Transverse colon (tissue), 4 donors: ENCODE measurements around the gene SWAP70. TPM values are rescaled to one million over a fixed set of nuclear protein-coding genes. Genes with fewer than 3 reads are reported as not detected.

ENCODE experiments used
- DNase-seq: peaks from one replicate; pipeline ENCODE4 v3.0.0-alpha.2; 2019
- H3K27ac ChIP-seq, 4 donors: fragments of 200-600 bp; sonication (generic); 2 replicates each; pipeline ENCODE4 v1.5.1; 2016 to 2018; ENCODE audit warnings: inconsistent platforms in 4 of 4
- H3K27me3 ChIP-seq: fragments of 200-600 bp; sonication (generic); 2 replicates; pipeline ENCODE4 v1.5.1; 2017; ENCODE audit warnings: inconsistent platforms
- H3K36me3 ChIP-seq, 4 donors: fragments of 200-600 bp; sonication (generic); 2 replicates each; pipeline ENCODE4 v1.5.1; 2017 to 2019; ENCODE audit warnings: inconsistent platforms in 4 of 4
- H3K4me1 ChIP-seq, 4 donors: fragments of 200-600 bp; sonication (generic); 2 replicates each; pipeline ENCODE4 v1.5.1; 2017 to 2020; ENCODE audit warnings: inconsistent platforms in 4 of 4
- H3K4me3 ChIP-seq, 4 donors: fragments of 200-600 bp; sonication (generic); 1 replicate in 1 of 4; 2 replicates in 3 of 4; pipeline versions ENCODE4 v1.5.1 to v1.6.1; 2017 to 2019; ENCODE audit warnings: inconsistent platforms in 4 of 4
- H3K9me3 ChIP-seq, 2 donors: fragments of 200-600 bp; sonication (generic); 2 replicates each; pipeline ENCODE4 v1.5.1; 2017 to 2019; ENCODE audit warnings: inconsistent platforms in 2 of 2
- CTCF ChIP-seq, 5 experiments: fragments of 200-600 bp in 3 of 5; fragments of 450-650 bp in 2 of 5; sonication (generic) in 3 of 5; IDR thresholded peaks; 1 replicate in 2 of 5; 2 replicates in 3 of 5; pipeline ENCODE4 v1.5.1; 2016 to 2017; ENCODE audit warnings: antibody characterized with exemption in 5 of 5, inconsistent platforms in 3 of 5, mild to moderate bottlenecking in 2 of 5, moderate library complexity in 1 of 5
- EP300 ChIP-seq: sonication (generic); formaldehyde crosslinking; IDR thresholded peaks from one replicate; pipeline ENCODE4 v1.6.1; 2017; ENCODE audit warnings: antibody characterized with exemption, low read depth
- POLR2A ChIP-seq: fragments of 450-650 bp; IDR thresholded peaks from one replicate; pipeline ENCODE4 v1.6.1; 2016; ENCODE audit warnings: antibody characterized with exemption, mild to moderate bottlenecking, moderate library complexity
- POLR2AphosphoS5 ChIP-seq, 3 donors: sonication (generic); formaldehyde crosslinking; IDR thresholded peaks; one replicate each; pipeline ENCODE4 v1.6.1; 2016; ENCODE audit warnings: antibody characterized with exemption in 3 of 3
- WGBS, 2 donors: methylation state at CpG; one replicate each; pipeline ENCODE4 v1.1.5; 2018; ENCODE audit warnings: low coverage in 1 of 2; 5-methylcytosine and 5-hydroxymethylcytosine counted together
- in situ Hi-C, 4 donors: fragments of 200-750 bp; cut with MboI; loops; one replicate each; pipeline versions ENCODE4 v1.15.0 to v1.15.1; 2017; ENCODE audit warnings: low sequenced_read_pairs in 3 of 4, low pct_ligation_motif_present in 1 of 4, low pct_unique_long_range_greater_than_20kb in 1 of 4
- intact Hi-C: fragments of 100-400 bp; cut with DNase I; formaldehyde crosslinking; loops from one replicate; pipeline ENCODE4 v1.15.1; 2023; ENCODE audit warnings: low total_unique reads
- total RNA-seq, 4 donors: library from RNA; depleted of rRNA; stranded (reverse); fragments of >200 nt; gene quantifications; one replicate each; pipeline ENCODE4 v1.1.0, GENCODE V29; 2016

The SWAP70 gene
- total RNA-seq, 4 donors from 2014 or later: 18.8 to 52.5 (median 29.1) TPM

- no peak for TF ChIP-seq CTCF (IDR thresholded peaks at IDR 0.05)
- TF ChIP-seq POLR2A: no peak
- no peak for TF ChIP-seq POLR2AphosphoS5 (IDR thresholded peaks at IDR 0.05)
- TF ChIP-seq EP300: no peak
- Histone ChIP-seq H3K4me1 (peaks cover 0 to 11% (median 8%) of the 10 kb centered on the region in 4 donors), H3K4me3 (no peak overlapping the region), H3K27ac (no peak overlapping the region), H3K27me3 (no peaks in the 10 kb centered on the region), H3K36me3 (peaks cover 0 to 22% (median 4%) of the 10 kb centered on the region in 4 donors), H3K9me3 (no peaks in the 10 kb centered on the region)
- DNase-seq: no peak
- WGBS, 2 donors: 80 to 83% methylated on average over 1 of the region's 1 CpG
- intact Hi-C loops (no loop called here), in situ Hi-C loops (no loop called here)
Measured at GRCh38 chr11:9731256-9731655, 67.4 kb downstream of the SWAP70 start.

GRCh38 chr11:9732453-9732852, 68.6 kb downstream of the SWAP70 start:
- in situ Hi-C loops (no loop called here), intact Hi-C loops (no loop called here)
- no peak overlapping the region for H3K4me3 ChIP-seq
- H3K4me1 ChIP-seq: no peaks in the 10 kb centered on the region
- peaks cover 0 to 26% (median 4%) of the 10 kb centered on the region in 4 donors for H3K36me3 ChIP-seq
- WGBS, 2 donors: 80 to 91% methylated on average over 2 to 11 of the region's 11 CpGs
- no peak overlapping the region for H3K27ac ChIP-seq
- no peaks in the 10 kb centered on the region for H3K27me3 ChIP-seq
- TF ChIP-seq EP300: no peak
- no peak for TF ChIP-seq POLR2AphosphoS5 (IDR thresholded peaks at IDR 0.05)
- TF ChIP-seq CTCF (IDR thresholded peaks at IDR 0.05): no peak
- TF ChIP-seq POLR2A: no peak
- no peak for DNase-seq
- no peaks in the 10 kb centered on the region for H3K9me3 ChIP-seq

GRCh38 chr11:9733212-9733611, 69.3 kb downstream of the SWAP70 start:
- H3K9me3 ChIP-seq: no peaks in the 10 kb centered on the region
- no peak for TF ChIP-seq POLR2AphosphoS5 (IDR thresholded peaks at IDR 0.05)
- TF ChIP-seq EP300: no peak
- TF ChIP-seq CTCF (IDR thresholded peaks at IDR 0.05): no peak
- no peak for TF ChIP-seq POLR2A
- H3K36me3 ChIP-seq: peaks cover 0 to 23% (median 5%) of the 10 kb centered on the region in 4 donors
- no peak overlapping the region for H3K4me3 ChIP-seq
- in situ Hi-C loops: no loop called here
- WGBS, 2 donors: 89 to 94% methylated on average over 3 of the region's 3 CpGs
- intact Hi-C loops: no loop called here
- no peak for DNase-seq
- H3K4me1 ChIP-seq: no peaks in the 10 kb centered on the region
- no peak overlapping the region for H3K27ac ChIP-seq
- no peaks in the 10 kb centered on the region for H3K27me3 ChIP-seq

- peaks cover 0 to 13% (median 1%) of the 10 kb centered on the region in 4 donors for H3K4me1 ChIP-seq
- H3K36me3 ChIP-seq: peaks cover 0 to 20% (median 10%) of the 10 kb centered on the region in 4 donors
- no peak overlapping the region for H3K27ac ChIP-seq
- in situ Hi-C loops: no loop called here
- TF ChIP-seq POLR2A: no peak
- no peak for TF ChIP-seq EP300
- no peak for TF ChIP-seq POLR2AphosphoS5 (IDR thresholded peaks at IDR 0.05)
- TF ChIP-seq CTCF (IDR thresholded peaks at IDR 0.05): no peak
- no peak overlapping the region for H3K4me3 ChIP-seq
- no peak for DNase-seq
- 82% methylated on average over 3 of the region's 3 CpGs; no CpG with 5 or more reads in 1 of the 2 donors for WGBS, 2 donors
- H3K9me3 ChIP-seq: no peaks in the 10 kb centered on the region
- intact Hi-C loops: no loop called here
- H3K27me3 ChIP-seq: no peaks in the 10 kb centered on the region
Measured at GRCh38 chr11:9735236-9735635, 71.4 kb downstream of the SWAP70 start.
